ENCODE measurements around the gene ZNF397. TPM values are rescaled to one million over a fixed set of nuclear protein-coding genes. Genes with fewer than 3 reads are reported as not detected.

The ZNF397 gene
- polyA plus RNA-seq, 3 donors = 3.6 to 6.6 (median 3.6) TPM

GRCh38 chr18:35289293-35289692, 48.5 kb downstream of the ZNF397 start:
- H3K79me2 ChIP-seq (ENCODE audit: insufficient read depth, low read length) = peaks cover 45% of the 10 kb centered on the region
- TF ChIP-seq, protein P1, sequence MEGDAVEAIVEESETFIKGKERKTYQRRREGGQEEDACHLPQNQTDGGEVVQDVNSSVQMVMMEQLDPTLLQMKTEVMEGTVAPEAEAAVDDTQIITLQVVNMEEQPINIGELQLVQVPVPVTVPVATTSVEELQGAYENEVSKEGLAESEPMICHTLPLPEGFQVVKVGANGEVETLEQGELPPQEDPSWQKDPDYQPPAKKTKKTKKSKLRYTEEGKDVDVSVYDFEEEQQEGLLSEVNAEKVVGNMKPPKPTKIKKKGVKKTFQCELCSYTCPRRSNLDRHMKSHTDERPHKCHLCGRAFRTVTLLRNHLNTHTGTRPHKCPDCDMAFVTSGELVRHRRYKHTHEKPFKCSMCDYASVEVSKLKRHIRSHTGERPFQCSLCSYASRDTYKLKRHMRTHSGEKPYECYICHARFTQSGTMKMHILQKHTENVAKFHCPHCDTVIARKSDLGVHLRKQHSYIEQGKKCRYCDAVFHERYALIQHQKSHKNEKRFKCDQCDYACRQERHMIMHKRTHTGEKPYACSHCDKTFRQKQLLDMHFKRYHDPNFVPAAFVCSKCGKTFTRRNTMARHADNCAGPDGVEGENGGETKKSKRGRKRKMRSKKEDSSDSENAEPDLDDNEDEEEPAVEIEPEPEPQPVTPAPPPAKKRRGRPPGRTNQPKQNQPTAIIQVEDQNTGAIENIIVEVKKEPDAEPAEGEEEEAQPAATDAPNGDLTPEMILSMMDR (IDR thresholded peaks at IDR 0.05) = no peak
- H3K27me3 Mint-ChIP-seq (ENCODE audit: low read depth in 3 of 3) = peaks cover 0 to 4% (median 2%) of the 10 kb centered on the region in 3 donors
- H3K4me1 Mint-ChIP-seq = peaks cover 29% of the 10 kb centered on the region
- H3K4me3 Mint-ChIP-seq = peak overlapping the region; percentile 97 to 99
- peak overlapping the region; percentile 86 to 99 (median 96) for H3K4me3 ChIP-seq (replicated peaks in 1 of 3; ENCODE audit: low read depth in 2 of 3, low read length in 3 of 3)
- WGBS (ENCODE audit: insufficient coverage) = 1% methylated on average over 6 of the region's 6 CpGs
- peaks cover 8 to 22% (median 12%) of the 10 kb centered on the region in 7 donors for H3K9me3 Mint-ChIP-seq
- intact Hi-C loops (cut with micrococcal nuclease) = no loop called here
- peaks cover 3 to 13% of the 10 kb centered on the region in 2 donors for H3K36me3 ChIP-seq (replicated peaks in 1 of 2; ENCODE audit: control insufficient read depth in 1 of 2, insufficient read depth in 2 of 2, low read length in 2 of 2)
- peak overlapping the region in 6 of 7 donors; percentile 95 to 99 (median 97) for H3K27ac Mint-ChIP-seq
- H3K9me3 ChIP-seq (replicated peaks in 1 of 2; ENCODE audit: control insufficient read depth in 1 of 2, insufficient read depth in 1 of 2, low read length in 2 of 2) = peaks cover 8% of the 10 kb centered on the region in 2 donors
- DNase-seq = peak in 2 of 3 donors; percentile 1 to 7
- H2AFZ ChIP-seq (ENCODE audit: insufficient read depth, low read depth, low read length, poor library complexity, severe bottlenecking) = peak overlapping the region; percentile 90
- H4K20me1 ChIP-seq (ENCODE audit: insufficient read depth, low read length) = no peaks in the 10 kb centered on the region
- H3K4me2 ChIP-seq (replicated peaks; ENCODE audit: extremely low read depth, low read length, poor library complexity, severe bottlenecking) = peak overlapping the region; percentile 100
- peaks cover 21 to 22% of the 10 kb centered on the region in 2 donors for H3K4me1 ChIP-seq (ENCODE audit: control insufficient read depth in 1 of 2, insufficient read depth in 2 of 2, low read length in 2 of 2)
- H3K36me3 Mint-ChIP-seq = peaks cover 19 to 23% of the 10 kb centered on the region in 2 donors
- H3K9ac ChIP-seq (ENCODE audit: insufficient read depth, low read length, poor library complexity, severe bottlenecking) = peak overlapping the region; percentile 81
- H3K27ac ChIP-seq (ENCODE audit: low read depth in 1 of 2, low read length in 2 of 2) = peak overlapping the region in 1 of 2 donors; percentile 89
- no peaks in the 10 kb centered on the region for H3K27me3 ChIP-seq (ENCODE audit: control insufficient read depth in 2 of 2, insufficient read depth in 2 of 2, low read length in 2 of 2)

DNA sequence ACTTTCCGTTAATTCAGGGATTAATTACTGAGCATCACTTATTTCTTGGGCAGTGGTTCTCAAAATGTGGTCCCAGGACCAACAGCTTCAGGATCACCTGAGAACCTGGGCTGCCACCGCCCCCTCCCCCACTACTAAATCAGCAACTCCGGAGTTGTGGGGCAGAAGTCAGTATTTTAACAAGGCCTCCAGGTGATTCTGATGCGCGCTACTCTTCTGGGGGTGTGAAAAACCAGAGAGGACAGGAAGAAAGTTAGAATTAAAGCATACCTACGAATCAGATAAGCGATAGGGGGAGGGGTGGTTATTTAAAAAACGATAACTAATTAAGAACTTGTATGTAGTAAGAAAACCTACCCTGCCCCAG, 48.9 kb downstream of the ZNF397 start:
- H3K79me2 ChIP-seq (ENCODE audit: insufficient read depth, low read length) = peaks cover 49% of the 10 kb centered on the region
- H4K20me1 ChIP-seq (ENCODE audit: insufficient read depth, low read length) = no peaks in the 10 kb centered on the region
- Mint-ChIP-seq H3K4me1 (peaks cover 29% of the 10 kb centered on the region), H3K9me3 (peaks cover 6 to 18% (median 10%) of the 10 kb centered on the region in 7 donors), H3K27ac (peak overlapping the region; percentile 95 to 99 (median 97)), H3K36me3 (peaks cover 23 to 26% of the 10 kb centered on the region in 2 donors), H3K4me3 (peak overlapping the region; percentile 97 to 99), H3K27me3 (ENCODE audit: low read depth in 3 of 3) (peaks cover 0 to 4% (median 2%) of the 10 kb centered on the region in 3 donors)
- peak overlapping the region; percentile 81 for H3K9ac ChIP-seq (ENCODE audit: insufficient read depth, low read length, poor library complexity, severe bottlenecking)
- peaks cover 4 to 16% of the 10 kb centered on the region in 2 donors for H3K36me3 ChIP-seq (replicated peaks in 1 of 2; ENCODE audit: control insufficient read depth in 1 of 2, insufficient read depth in 2 of 2, low read length in 2 of 2)
- H3K27ac ChIP-seq (ENCODE audit: low read depth in 1 of 2, low read length in 2 of 2) = peak overlapping the region; percentile 66 to 89
- H3K9me3 ChIP-seq (replicated peaks in 1 of 2; ENCODE audit: control insufficient read depth in 1 of 2, insufficient read depth in 1 of 2, low read length in 2 of 2) = peaks cover 4% of the 10 kb centered on the region in 2 donors
- H3K4me3 ChIP-seq (replicated peaks in 1 of 3; ENCODE audit: low read depth in 2 of 3, low read length in 3 of 3) = peak overlapping the region; percentile 86 to 99 (median 96)
- peak overlapping the region; percentile 100 for H3K4me2 ChIP-seq (replicated peaks; ENCODE audit: extremely low read depth, low read length, poor library complexity, severe bottlenecking)
- peaks cover 21 to 22% of the 10 kb centered on the region in 2 donors for H3K4me1 ChIP-seq (ENCODE audit: control insufficient read depth in 1 of 2, insufficient read depth in 2 of 2, low read length in 2 of 2)
- no peaks in the 10 kb centered on the region for H3K27me3 ChIP-seq (ENCODE audit: control insufficient read depth in 2 of 2, insufficient read depth in 2 of 2, low read length in 2 of 2)
- peak in 1 of 3 donors; percentile 1 for DNase-seq
- H2AFZ ChIP-seq (ENCODE audit: insufficient read depth, low read depth, low read length, poor library complexity, severe bottlenecking) = peak overlapping the region; percentile 90
- TF ChIP-seq, protein P1 (IDR thresholded peaks at IDR 0.05) = no peak
- WGBS (ENCODE audit: insufficient coverage) = 0% methylated on average over 1 of the region's 8 CpGs
- intact Hi-C loops (cut with micrococcal nuclease) = loop anchor here (2.0 to 5.0 kb wide), 3 partner anchors 49 to 53 kb away; partner anchors contain the start of genes ZNF397 (in 2 of the 2) and ZNF24 (in 1 of the 2)
